NCI-H345 treated with DMSO at 0.1 percent for 48 hours (cell line): ENCODE data around the gene UNC45B.
"Not testable (repeated sequence)": the region's sequence is repeated elsewhere in the genome, so short reads cannot be mapped to it uniquely, and the experiment has no call there.

ENCODE experiments used
- DNase-seq: peaks from one replicate; lab custom pipeline; 2025; ENCODE audit not compliant: unreplicated experiment; lab: John Stamatoyannopoulos, UW

The UNC45B gene

DNA sequence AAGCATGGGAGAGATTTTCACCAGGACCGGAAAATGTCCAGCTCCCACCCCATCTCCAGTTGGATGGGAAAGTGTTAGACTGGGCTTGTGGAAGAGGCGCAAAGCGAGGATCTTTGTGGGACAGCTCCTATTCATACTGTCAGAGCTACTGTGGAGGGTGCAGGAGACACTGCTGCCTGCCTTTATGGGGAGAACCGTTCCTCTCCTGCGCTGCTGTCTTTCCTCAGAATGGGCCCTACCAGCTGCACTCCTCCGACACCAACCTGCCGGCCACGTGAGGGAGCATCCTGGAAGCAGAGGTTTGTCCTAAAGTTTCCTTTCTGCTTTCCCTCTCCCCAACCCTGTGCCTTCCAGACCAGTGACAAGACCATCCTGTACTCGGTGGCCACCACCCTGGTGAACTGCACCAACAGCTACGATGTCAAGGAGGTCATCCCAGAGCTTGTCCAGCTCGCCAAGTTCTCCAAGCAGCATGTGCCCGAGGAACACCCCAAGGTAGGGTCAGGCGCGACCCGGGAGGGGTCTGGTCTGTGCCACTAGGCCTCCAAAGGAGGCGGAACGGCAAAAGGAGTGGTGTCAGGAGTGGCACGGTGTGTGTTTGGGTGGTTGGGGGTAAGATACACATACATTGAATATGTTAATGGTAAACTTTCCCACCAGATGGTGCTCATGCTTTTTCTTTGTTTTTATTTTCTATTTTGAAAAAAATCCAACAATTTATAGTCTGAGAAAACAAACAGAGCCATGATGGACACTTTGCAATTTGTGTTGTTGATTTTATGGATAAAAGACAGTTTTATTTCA is 23.6 kb downstream of the UNC45B start:
- no peak for DNase-seq

DNA sequence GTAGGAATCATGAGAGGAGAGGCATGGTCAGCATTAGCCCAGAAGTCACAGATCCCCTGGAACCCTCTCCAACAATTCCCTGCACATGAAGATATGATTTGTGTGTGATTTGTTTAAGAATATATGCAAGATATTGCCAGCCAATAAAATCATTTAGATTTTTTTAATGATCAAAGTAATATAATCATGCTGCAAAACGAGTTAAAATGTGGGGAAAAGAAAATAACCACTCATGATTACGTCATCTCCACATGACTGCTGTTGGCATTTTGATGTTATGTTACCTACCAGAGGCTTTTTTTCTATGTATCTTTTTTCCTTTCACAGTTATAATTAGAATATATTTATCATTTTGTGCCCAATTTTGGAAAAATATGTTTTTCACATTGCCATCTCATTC is 24.2 kb downstream of the UNC45B start:
- no peak for DNase-seq

DNA sequence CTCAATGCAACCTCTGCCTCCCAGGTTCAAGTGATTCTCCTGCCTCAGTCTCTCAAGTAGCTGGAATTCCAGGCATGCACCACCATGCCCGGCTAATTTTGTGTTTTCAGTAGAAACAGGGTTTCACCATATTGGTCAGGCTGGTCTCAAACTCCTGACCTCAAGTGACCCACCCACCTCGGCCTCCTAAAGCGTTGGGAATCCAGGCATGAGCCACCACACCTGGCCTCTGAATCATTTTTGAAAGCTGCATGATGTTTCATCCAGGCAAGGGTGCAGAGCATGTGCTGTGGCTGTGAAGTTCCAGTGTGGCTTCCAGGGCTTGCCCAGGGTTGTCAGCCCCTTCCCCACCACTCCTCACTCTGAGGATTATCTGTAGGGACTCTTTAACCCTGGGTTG is 24.7 kb downstream of the UNC45B start:
- not testable (repeated sequence) for DNase-seq

DNA sequence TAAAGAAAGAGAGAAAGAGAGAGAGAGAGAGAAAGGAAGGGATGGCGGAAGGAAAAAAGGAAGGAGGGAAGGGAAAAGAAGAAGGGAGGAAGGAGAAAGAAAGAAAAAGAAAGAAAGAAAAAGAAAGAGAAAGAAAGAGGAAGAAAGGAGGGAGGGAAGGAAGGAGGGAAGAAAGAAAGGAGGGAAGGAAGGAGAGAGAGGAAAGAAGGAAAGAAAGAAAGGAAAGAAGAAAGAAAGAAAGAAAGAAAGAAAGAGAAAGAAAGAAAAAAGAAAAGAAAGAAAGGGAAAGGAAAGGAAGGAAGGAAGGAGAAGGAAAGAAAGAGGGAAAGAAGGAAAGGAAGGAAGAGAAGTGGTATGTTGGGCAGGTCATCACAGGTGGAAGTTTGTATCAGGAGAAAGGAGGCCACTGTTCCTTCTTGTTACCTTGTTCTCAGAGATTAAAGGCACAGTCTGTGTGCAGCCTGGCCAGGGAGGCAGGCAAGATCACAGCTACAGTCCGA is 27.3 kb downstream of the UNC45B start:
- no peak for DNase-seq

- DNase-seq, result no peak
These were observed 28.2 kb downstream of the UNC45B start for GRCh38 chr17:35175638-35176415.

DNA sequence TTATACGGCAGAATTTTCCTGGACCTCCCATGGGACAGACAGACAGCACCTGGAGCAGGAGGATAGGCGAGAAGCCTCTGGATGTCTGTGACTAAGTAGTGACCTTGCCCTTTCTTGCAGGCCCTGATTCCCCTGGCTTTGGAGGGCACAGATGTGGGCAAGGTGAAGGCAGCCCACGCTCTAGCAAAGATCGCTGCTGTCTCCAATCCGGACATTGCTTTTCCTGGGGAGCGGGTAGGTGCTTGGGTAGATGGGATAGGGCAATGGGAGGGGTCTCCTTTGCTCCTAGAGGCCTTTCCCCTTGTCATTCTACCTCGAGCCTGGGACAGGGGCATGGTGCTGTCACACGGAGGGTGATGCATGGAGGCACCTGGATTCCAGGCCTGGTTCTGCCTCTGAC is 29.3 kb downstream of the UNC45B start:
- DNase-seq, result no peak

GRCh38 chr17:35179379-35179778 is 31.8 kb downstream of the UNC45B start:
- not testable (repeated sequence) for DNase-seq

GRCh38 chr17:35183332-35183731 is 35.7 kb downstream of the UNC45B start:
- DNase-seq, result no peak

DNA sequence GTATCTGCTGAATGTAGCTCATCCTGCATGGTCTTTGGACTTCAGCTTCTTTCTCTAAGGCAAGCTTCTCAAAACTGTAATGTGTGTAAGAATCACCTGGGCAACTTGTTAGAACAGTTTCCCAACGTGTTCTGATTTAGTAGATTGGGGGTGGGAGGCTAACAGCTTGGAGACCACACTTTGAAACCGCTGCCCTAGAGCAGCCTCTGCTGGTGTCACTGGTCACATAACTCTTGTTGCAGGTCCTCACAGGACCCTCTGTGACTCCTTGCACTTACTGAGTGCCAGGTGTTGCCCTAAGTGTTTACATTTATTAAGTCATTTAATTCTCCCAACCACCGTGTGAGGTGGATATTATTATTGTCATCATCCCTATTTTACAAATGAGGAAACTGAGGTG is 36.7 kb downstream of the UNC45B start:
- no peak for DNase-seq

- DNase-seq, result no peak
These were observed 38.2 kb downstream of the UNC45B start for GRCh38 chr17:35185849-35186248.

DNA sequence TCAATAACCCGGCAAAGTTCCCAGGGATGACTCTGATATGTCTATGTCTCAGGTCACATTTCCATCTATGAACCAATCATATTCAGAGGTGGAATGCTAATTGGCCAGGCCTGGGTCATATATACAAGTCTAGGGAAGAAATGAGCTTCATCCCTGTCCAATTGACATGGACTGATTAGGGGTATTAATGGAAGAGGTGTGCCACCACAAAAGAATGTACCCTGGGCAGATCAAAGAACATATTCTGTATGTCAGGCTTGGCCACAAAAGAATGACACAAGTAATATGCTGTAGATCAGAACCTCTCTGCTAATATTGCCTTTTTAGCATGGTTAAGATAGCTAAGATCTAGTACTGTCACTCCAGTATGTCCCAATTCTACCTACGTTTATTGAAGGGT is 39.9 kb downstream of the UNC45B start:
- DNase-seq, result no peak

DNA sequence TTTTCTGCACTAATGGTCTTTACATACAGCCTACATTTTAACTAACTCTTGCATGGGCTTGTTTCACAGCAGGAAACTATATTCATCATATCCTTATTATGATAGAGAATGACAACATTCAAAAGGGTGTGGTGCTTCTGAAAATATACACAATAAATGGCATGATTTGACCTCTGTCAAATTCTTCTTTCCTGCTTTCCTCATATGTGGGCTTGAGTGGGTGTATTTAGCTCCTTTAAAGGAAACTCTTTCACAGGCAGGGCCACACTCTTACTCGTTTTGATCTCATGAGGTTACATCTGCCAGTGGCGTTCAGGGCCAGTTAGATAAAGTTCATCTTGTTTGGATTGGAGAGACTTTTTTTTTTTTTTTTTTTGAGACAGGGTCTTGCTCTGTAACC is 40.5 kb downstream of the UNC45B start:
- no peak for DNase-seq

DNA sequence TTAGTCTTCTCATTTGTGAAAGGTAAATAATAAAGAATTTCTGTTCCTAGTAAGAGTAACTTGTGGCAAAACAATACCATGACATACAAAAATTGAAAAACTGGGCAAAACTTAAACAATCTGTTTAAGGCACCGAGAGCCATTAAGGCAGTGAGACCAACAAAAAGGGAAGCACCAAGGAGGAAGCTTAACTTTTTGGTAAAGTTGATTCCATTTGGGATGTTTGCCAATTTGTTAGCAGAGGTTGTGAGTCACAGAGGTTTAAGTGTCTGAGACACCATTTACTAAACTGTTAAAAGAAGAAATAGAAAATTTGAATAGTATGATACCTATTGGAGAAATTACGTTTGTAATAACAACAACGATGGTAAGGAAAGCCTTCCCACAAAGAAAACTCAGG is 41.7 kb downstream of the UNC45B start:
- DNase-seq, result no peak

DNA sequence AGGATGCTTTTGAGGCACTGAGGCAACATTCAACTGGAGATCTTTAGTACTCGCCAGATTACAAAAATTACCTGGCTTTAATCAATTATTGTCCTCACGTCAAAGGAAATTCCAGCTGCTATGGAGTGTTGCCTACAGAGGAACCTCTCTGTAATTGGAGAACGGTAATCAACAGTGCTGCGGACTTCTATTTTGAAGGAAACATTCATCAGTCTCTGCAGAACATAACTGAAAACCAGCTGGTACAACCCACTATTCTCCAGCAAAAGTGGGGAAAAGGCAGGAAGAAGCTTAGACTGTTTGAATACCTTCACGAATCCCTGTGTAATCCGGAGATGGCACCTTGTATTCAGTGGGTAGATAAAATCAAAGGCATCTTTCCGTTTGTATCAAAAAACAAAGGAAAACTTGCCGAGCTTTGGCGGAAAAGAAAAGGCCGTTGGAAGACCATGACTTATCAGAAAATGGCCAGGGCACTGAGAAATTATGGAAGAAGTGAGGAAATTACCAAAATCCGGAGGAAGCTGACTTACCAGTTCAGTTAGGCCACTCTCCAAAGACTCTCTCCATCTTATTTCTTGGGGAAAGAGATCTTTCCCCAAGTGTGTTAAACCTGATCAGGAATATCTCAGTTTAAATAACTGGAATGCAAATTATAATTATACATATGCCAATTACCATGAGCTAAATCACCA is 43.5 kb downstream of the UNC45B start:
- DNase-seq, result no peak

DNA sequence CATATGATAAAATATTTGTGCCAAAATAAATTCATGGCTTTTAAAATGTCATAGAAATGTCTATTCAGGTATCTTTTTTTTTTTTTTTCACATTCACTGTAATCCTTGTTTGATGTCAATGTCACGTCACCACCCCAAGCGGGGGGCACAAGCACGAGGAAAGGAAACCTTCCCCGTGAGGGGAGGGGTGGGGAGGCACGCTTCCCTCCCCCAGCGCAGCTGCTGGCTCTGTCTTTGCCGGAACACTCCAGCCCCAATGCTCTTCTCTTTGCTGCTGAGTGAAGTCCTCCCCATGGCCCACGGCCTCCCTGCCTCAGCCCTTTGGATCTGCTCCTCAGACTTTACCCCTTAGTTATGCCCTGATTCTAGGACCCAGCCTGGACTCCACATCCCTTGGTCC is 45.1 kb downstream of the UNC45B start:
- no peak for DNase-seq

- not testable (repeated sequence) for DNase-seq
These were observed 46.4 kb downstream of the UNC45B start, which contains the start of gene SLC35G3 for GRCh38 chr17:35194001-35194400. TSS of gene SLC35G3 (minus strand) at chr17:35194393. CDS start at chr17:35194307, 86 bp downstream.

DNA sequence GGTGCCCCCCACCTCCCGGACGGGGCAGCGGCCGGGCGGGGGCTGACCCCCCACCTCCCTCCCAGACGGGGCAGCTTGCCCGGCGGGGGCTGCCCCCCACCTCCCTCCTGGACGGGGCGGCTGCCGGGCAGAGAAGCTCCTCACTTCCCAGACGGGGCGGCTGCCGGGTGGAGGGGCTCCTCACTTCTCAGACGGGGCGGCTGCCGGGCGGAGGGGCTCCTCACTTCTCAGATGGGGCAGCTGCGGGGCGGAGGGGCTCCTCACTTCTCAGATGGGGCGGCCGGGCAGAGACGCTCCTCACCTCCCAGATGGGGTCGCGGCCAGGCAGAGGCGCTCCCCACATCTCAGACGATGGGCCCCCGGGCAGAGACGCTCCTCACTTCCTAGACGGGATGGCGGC is 47.4 kb downstream of the UNC45B start:
- not testable (repeated sequence) for DNase-seq

GRCh38 chr17:35202582-35202981 is 55.0 kb downstream of the UNC45B start:
- not testable (repeated sequence) for DNase-seq

DNA sequence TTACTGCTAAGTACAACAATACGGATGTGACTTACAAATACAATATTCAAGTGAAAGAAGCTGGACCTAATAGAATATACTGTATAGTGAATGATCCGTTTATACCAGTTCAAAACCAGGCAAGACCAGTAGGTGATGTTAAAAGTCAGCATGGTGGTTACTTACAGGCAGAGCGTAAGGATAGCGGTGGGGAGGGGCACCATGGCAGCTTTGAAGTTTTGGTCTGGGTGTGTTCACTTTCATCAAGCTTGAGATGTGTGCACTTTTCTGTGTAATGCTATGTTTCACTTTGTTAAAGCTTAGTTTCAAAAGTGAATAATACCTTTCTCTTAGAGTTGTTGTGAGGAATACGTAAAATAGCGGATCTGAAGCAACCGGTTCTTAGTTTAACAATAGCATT is 63.1 kb downstream of the UNC45B start:
- DNase-seq, result no peak

DNA sequence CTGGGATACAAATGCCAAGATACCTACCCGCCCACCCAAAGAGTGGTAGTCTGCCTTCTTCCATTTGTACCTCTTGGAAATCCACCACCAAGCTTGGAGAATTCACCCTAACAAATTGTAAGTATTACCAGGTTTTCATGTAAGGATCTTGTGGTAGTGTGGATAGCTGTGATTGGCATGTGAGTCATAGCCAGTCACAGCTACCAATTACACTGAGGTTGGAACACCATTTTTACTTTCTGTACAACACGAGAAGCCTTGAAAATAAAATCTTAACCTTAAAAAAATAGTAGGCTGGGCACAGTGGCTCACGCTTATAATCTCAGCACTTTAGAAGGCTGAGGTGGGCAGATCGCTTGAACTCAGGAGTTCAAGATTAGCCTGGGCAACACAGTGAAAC is 65.1 kb downstream of the UNC45B start:
- no peak for DNase-seq

DNA sequence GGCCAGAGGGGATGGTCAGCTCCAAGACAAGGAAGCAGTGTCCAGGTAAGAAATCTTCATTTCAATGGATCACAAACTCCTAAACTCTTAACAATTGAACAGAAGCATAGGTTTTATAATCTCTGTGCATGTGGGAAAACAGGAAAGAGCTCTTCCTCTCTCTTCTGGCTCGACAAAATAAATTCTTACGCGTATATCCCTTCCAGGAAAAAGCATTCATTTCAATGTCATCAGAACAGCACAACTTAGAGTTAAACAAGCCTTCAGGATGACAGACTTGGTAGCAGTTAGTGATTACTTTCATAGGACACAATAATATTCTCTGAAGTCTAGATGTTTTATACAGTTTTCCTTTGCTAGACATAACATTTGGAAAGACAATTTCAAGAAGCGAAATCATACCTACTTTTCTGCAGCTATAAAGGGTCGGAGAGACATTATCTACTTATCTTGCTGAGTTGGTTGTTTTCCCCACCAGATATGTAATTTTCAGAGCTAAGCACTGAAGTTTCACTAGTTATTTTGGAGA is 65.9 kb downstream of the UNC45B start:
- DNase-seq, result no peak
